Gastroesophageal sphincter (tissue), 4 donors: ENCODE measurements around the gene SLC52A3. TPM values are rescaled to one million over a fixed set of nuclear protein-coding genes. Genes with fewer than 3 reads are reported as not detected.

Experiments used
- total RNA-seq, 4 donors: library from RNA; depleted of rRNA; stranded (reverse); fragments of >200 nt; gene quantifications; one replicate each; pipeline ENCODE4 v1.1.0, GENCODE V29; 2016

Gene SLC52A3
- total RNA-seq, 4 donors from 2014 or later = 0.31 to 1.7 (median 0.97) TPM

Other genes with a start within 250 kb of the SLC52A3 start
- 100 to 1,000 TPM in 2 of 4 donors, 10 to 100 TPM in 2; 69.1 to 109 (median 92.2) TPM for gene CSNK2A1, start 224.7 kb downstream of the SLC52A3 start, total RNA-seq
- gene TCF15, start 158.2 kb downstream of the SLC52A3 start, total RNA-seq = 1 to 10 TPM in 3 of 4 donors, not detected in 1; 3.0 to 6.6 (median 4.5) TPM
- gene SRXN1, start 115.3 kb downstream of the SLC52A3 start, total RNA-seq = 10 to 100 TPM; 36.9 to 57.1 (median 38.0) TPM
- gene SCRT2, start 92.7 kb downstream of the SLC52A3 start, total RNA-seq = not detected
- 1 to 10 TPM; 1.4 to 3.2 (median 2.0) TPM for gene FAM110A, start 65.2 kb upstream of the SLC52A3 start, total RNA-seq
- gene ANGPT4, start 147.8 kb upstream of the SLC52A3 start, total RNA-seq = under 1 TPM in 3 of 4 donors, not detected in 1; 0.13 to 0.58 (median 0.15) TPM
- under 1 TPM in 3 of 4 donors, not detected in 1; 0.27 to 0.47 (median 0.27) TPM for gene RSPO4, start 233.8 kb upstream of the SLC52A3 start, total RNA-seq